HG02870 (cell line): ENCODE measurements around the gene AGAP3.

Experiments used
- ATAC-seq: cut with Tn5 transposase; IDR thresholded peaks from one replicate; pipeline ENCODE4 v1.9.1; 2021; ENCODE audit warnings: mild to moderate bottlenecking, moderate library complexity; ENCODE audit not compliant: unreplicated experiment

The AGAP3 gene

DNA sequence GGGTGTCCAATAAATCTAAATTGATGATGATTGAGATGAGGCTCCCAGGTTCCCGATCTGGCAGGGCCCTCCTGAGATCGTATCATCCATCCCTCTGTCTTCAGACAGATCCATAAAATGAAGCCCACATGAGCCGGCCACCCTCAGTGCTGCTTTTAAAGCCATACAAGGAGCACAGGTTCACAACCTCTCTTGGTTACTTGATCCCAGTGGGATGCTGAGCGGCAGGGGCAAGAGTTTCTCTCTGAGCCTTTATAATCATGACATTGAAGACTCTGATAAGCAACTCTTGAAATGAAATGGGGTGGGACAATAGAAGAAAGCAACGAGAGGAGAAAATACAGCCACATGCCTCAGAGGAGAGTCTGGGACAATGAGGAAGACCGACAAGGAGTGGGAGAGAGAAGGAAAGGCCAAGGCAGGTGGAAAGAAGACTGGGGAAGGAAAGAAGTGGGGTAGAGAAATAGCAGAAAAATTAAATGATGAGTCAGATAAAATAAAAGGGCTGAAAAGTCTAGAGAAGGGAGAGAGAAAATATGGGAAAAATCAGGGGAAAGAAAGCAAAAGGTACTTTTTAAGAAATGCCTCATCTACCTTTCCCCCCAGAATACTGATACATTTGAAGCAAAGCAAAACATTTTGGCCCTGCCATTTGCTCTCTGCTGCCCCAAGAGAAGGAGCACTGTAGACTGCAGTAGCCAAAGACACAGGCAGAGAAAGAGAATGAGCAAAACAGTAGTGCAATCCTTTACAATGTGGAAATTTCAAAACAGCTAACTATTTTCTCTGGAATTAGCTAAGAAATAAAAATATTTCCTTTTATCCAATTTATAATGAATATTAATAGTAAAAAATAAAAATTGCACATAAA lies 66.6 kb downstream of the AGAP3 start:
- no peak for ATAC-seq

- ATAC-seq: no peak
Measured at GRCh38 chr7:151157645-151158329, 71.5 kb downstream of the AGAP3 start.

DNA sequence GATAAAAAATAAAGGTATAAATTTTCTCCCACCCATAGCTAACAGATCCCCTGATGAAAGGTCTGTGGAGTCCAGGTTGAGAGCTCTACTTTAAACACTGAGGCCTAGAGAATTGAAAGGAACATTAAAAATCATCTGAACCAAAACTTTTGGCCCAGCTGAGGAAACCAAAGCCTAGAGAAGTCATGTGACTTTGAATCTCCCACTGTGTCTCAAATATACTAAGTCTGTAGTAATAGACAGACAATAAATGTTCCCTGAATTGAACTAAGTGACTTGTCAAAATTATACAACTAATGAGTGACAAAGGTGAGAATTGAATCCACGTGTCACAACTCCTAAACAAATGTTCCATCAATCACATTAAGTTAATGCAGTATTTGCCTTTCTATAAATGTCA lies 75.5 kb downstream of the AGAP3 start:
- no peak for ATAC-seq

GRCh38 chr7:151166629-151167196 lies 80.4 kb downstream of the AGAP3 start:
- ATAC-seq: no peak

GRCh38 chr7:151167197-151167961 lies 81.1 kb downstream of the AGAP3 start, which contains the start of gene GBX1:
Gene GBX1, minus strand, starts transcription at chr7:151167694. Its CDS starts 146 bp downstream, at chr7:151167548.
- ATAC-seq: no peak

DNA sequence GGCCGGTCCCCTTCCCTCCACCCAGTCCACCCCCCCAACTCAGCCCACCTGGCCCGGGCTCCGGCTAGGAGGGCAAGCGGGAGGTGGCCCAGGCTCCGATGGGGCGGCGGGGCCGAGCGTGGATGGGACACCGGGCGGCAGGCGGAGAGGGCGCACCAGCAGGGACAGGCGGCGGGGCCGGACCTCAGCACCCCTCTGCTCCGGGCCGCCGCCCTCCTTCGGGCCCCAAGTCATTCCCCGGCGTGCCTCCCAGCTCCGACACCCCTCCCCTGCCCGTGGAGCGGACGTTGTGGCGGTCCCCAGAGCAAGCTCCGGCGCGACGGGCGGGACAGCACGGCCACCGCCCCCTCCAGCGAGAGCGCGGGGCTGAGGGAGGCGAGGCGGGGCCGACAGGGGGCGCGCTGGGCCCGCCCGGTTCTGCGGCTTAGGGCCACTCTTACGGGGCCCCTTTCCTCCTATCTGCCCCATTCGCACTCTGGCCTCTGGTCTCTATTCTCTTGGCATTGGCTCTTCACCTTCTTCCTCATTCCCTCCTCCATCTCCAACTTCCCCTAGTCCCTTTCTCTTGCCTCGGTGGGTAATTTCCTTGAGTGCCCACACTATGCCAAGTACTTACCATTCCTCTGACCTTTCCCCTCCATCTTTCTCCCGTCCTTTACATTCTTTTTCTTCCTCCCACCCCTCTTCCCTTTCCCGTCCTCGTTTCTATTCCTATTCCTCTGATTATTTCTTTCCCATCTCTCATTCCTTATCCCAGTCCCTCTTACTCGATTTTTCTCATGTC lies 81.9 kb downstream of the AGAP3 start:
- no peak for ATAC-seq

DNA sequence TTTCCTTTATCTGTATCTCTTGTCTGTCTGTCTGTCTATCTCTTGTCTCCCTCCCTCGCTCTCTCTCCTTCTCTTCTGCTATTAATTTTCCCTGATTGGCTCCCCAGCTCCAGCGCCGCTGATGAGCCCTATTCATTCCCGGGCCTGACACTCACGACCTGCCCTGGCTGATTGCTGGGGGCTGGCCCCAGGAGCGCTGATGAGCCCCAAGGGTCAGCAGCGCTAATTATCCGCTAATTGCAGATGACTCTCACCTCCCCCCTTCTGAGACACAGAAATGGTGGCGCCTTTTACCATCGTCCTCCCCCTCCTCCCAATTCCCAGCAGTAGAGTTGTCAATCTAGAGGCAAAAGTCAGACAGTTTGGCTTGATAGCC lies 82.5 kb downstream of the AGAP3 start:
- no peak for ATAC-seq

GRCh38 chr7:151172273-151173141 lies 86.2 kb downstream of the AGAP3 start:
- ATAC-seq: peak; percentile 71

DNA sequence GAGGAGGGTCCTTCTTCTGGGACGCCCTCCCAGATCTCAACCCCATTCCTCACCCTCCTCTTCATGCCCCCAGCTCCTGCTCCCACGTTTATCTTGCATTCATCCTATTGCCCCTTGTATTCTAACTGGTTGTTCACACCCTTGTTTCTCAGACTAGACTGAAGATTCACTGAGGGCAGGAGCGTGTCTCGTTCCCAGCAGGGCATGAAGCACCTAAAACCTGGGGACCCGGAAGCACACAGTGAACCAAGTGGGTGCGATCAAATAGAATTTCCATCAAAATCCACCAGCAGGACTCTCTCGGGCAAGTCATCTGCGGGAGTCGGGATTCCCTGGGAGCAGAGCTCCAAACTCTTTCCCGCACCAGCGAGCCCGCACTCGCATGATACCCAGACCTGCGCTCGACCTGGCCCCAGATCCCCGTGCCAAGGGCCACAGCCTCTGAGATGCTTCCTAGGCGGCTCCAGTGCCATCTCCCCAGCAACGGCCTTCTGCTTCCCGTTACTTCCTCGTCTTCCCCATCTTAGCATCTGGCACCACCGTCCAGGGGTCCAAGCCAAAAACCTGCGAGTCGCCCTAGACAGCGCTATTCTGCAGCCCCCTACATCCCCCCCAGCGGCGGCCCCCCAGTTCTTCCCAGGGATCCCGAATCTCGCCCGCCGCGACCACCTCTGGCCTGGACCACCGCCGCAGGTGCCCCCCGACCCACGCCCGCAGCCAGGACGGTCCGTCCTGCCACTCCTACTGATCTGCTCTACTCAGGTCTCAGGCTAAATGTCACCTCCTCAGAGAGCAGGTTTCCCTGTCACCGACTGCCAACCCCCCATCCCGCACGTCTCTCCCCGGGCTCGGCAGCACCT lies 87.3 kb downstream of the AGAP3 start:
- no peak for ATAC-seq

- ATAC-seq: no peak
Measured at GRCh38 chr7:151174246-151175046, 88.2 kb downstream of the AGAP3 start.

- no peak for ATAC-seq
Measured at GRCh38 chr7:151175047-151175792, 88.9 kb downstream of the AGAP3 start.

DNA sequence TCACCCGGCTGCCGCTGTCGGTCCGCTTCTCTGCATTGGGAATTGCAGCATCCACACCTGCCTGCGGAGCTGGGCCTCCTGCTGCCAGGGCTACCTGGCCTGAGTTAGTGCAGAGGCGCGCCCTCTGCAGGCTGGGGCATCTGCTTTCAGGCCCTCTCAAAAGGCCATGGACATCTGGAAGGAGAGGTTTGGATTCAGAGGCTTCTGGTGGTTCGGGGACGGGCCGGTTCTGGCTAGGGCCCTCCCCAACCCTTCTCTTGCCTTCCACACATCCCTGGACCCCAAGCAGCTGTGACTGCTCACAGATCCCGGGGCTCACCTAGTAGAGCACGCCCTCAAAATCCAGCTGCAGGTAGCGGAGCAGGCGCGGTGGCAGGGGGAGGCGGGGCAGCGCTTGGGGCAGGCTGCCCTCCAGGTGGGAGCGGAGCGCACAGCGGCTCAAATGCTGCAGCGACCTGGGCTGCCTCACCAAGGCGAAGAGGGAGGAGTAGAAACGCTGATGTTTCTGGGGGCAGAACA lies 89.6 kb downstream of the AGAP3 start:
- ATAC-seq: no peak

GRCh38 chr7:151176401-151176800 lies 90.1 kb downstream of the AGAP3 start:
- ATAC-seq: no peak

GRCh38 chr7:151177310-151177709 lies 91.0 kb downstream of the AGAP3 start:
- ATAC-seq: no peak

GRCh38 chr7:151178236-151178635 lies 92.0 kb downstream of the AGAP3 start:
- ATAC-seq: no peak

GRCh38 chr7:151178831-151179230 lies 92.6 kb downstream of the AGAP3 start:
- no peak for ATAC-seq
